Activated naive CD8-positive, alpha-beta T cell (primary cell): Measurements from ENCODE around the gene CLRN3.
A peak's percentile ranks its signal among the peaks of the same experiment; 100 is the strongest.

Source experiments
- H3K27ac Mint-ChIP-seq: one replicate; pipeline ENCODE4 v1.8.0; 2021; ENCODE audit warnings: mixed read lengths
- H3K27me3 Mint-ChIP-seq: one replicate; pipeline ENCODE4 v1.8.0; 2021; ENCODE audit warnings: mixed read lengths
- H3K36me3 Mint-ChIP-seq: one replicate; pipeline ENCODE4 v1.8.0; 2021; ENCODE audit warnings: mixed read lengths
- H3K4me1 Mint-ChIP-seq: one replicate; pipeline ENCODE4 v1.8.0; 2021; ENCODE audit warnings: low read depth, mixed read lengths
- H3K4me3 Mint-ChIP-seq: one replicate; pipeline ENCODE4 v1.8.0; 2021; ENCODE audit warnings: mild to moderate bottlenecking, mixed read lengths
- H3K9me3 Mint-ChIP-seq: one replicate; pipeline ENCODE4 v1.8.0; 2021; ENCODE audit warnings: low read depth, mixed read lengths

CLRN3 gene

GRCh38 chr10:127922675-127923366, 30.1 kb upstream of the CLRN3 start:
- H3K4me1 Mint-ChIP-seq, result no peaks in the 10 kb centered on the region
- H3K27me3 Mint-ChIP-seq, result no peaks in the 10 kb centered on the region
- no peaks in the 10 kb centered on the region for H3K36me3 Mint-ChIP-seq
- H3K9me3 Mint-ChIP-seq, result no peaks in the 10 kb centered on the region
- H3K27ac Mint-ChIP-seq, result no peak overlapping the region
- H3K4me3 Mint-ChIP-seq, result no peak overlapping the region

GRCh38 chr10:127922206-127922605, 29.5 kb upstream of the CLRN3 start:
- Mint-ChIP-seq H3K36me3 (no peaks in the 10 kb centered on the region), H3K4me1 (no peaks in the 10 kb centered on the region), H3K4me3 (no peak overlapping the region), H3K27me3 (no peaks in the 10 kb centered on the region), H3K9me3 (no peaks in the 10 kb centered on the region), H3K27ac (no peak overlapping the region)

- Mint-ChIP-seq H3K36me3 (no peaks in the 10 kb centered on the region), H3K27ac (no peak overlapping the region), H3K9me3 (no peaks in the 10 kb centered on the region), H3K4me3 (no peak overlapping the region), H3K27me3 (no peaks in the 10 kb centered on the region), H3K4me1 (no peaks in the 10 kb centered on the region)
Measured at GRCh38 chr10:127921753-127922145, 29.0 kb upstream of the CLRN3 start.

- Mint-ChIP-seq H3K36me3 (no peaks in the 10 kb centered on the region), H3K4me1 (no peaks in the 10 kb centered on the region), H3K27me3 (no peaks in the 10 kb centered on the region), H3K4me3 (no peak overlapping the region), H3K9me3 (no peaks in the 10 kb centered on the region), H3K27ac (no peak overlapping the region)
Measured at GRCh38 chr10:127921075-127921752, 28.5 kb upstream of the CLRN3 start.

GRCh38 chr10:127920306-127921074, 27.7 kb upstream of the CLRN3 start:
- H3K36me3 Mint-ChIP-seq, result no peaks in the 10 kb centered on the region
- H3K4me3 Mint-ChIP-seq, result no peak overlapping the region
- H3K4me1 Mint-ChIP-seq, result no peaks in the 10 kb centered on the region
- H3K27me3 Mint-ChIP-seq, result no peaks in the 10 kb centered on the region
- no peak overlapping the region for H3K27ac Mint-ChIP-seq
- H3K9me3 Mint-ChIP-seq, result no peaks in the 10 kb centered on the region

GRCh38 chr10:127919418-127920271, 26.9 kb upstream of the CLRN3 start:
- Mint-ChIP-seq H3K27ac (no peak overlapping the region), H3K27me3 (no peaks in the 10 kb centered on the region), H3K36me3 (no peaks in the 10 kb centered on the region), H3K4me3 (no peak overlapping the region), H3K9me3 (no peaks in the 10 kb centered on the region), H3K4me1 (no peaks in the 10 kb centered on the region)

- Mint-ChIP-seq H3K27ac (no peak overlapping the region), H3K27me3 (no peaks in the 10 kb centered on the region), H3K9me3 (no peaks in the 10 kb centered on the region), H3K4me3 (no peak overlapping the region), H3K36me3 (no peaks in the 10 kb centered on the region), H3K4me1 (no peaks in the 10 kb centered on the region)
Measured at GRCh38 chr10:127918572-127918971, 25.8 kb upstream of the CLRN3 start.

- H3K36me3 Mint-ChIP-seq, result no peaks in the 10 kb centered on the region
- H3K27me3 Mint-ChIP-seq, result no peaks in the 10 kb centered on the region
- no peaks in the 10 kb centered on the region for H3K9me3 Mint-ChIP-seq
- H3K4me3 Mint-ChIP-seq, result no peak overlapping the region
- no peak overlapping the region for H3K27ac Mint-ChIP-seq
- no peaks in the 10 kb centered on the region for H3K4me1 Mint-ChIP-seq
Measured at GRCh38 chr10:127916826-127917225, 24.1 kb upstream of the CLRN3 start.

GRCh38 chr10:127915324-127915723, 22.6 kb upstream of the CLRN3 start:
- H3K9me3 Mint-ChIP-seq, result no peaks in the 10 kb centered on the region
- no peaks in the 10 kb centered on the region for H3K4me1 Mint-ChIP-seq
- H3K36me3 Mint-ChIP-seq, result no peaks in the 10 kb centered on the region
- no peak overlapping the region for H3K4me3 Mint-ChIP-seq
- no peak overlapping the region for H3K27ac Mint-ChIP-seq
- no peaks in the 10 kb centered on the region for H3K27me3 Mint-ChIP-seq

- H3K4me3 Mint-ChIP-seq, result no peak overlapping the region
- H3K36me3 Mint-ChIP-seq, result no peaks in the 10 kb centered on the region
- peaks cover 4% of the 10 kb centered on the region for H3K27me3 Mint-ChIP-seq
- no peak overlapping the region for H3K27ac Mint-ChIP-seq
- no peaks in the 10 kb centered on the region for H3K9me3 Mint-ChIP-seq
- H3K4me1 Mint-ChIP-seq, result no peaks in the 10 kb centered on the region
Measured at GRCh38 chr10:127913368-127913759, 20.6 kb upstream of the CLRN3 start.

GRCh38 chr10:127912607-127913367, 20.0 kb upstream of the CLRN3 start:
- Mint-ChIP-seq H3K27me3 (peaks cover 8% of the 10 kb centered on the region), H3K27ac (no peak overlapping the region), H3K36me3 (no peaks in the 10 kb centered on the region), H3K9me3 (no peaks in the 10 kb centered on the region), H3K4me1 (no peaks in the 10 kb centered on the region), H3K4me3 (no peak overlapping the region)

- Mint-ChIP-seq H3K27ac (no peak overlapping the region), H3K27me3 (peaks cover 8% of the 10 kb centered on the region), H3K4me3 (no peak overlapping the region), H3K9me3 (no peaks in the 10 kb centered on the region), H3K36me3 (no peaks in the 10 kb centered on the region), H3K4me1 (no peaks in the 10 kb centered on the region)
Measured at GRCh38 chr10:127911867-127912257, 19.1 kb upstream of the CLRN3 start.

- no peaks in the 10 kb centered on the region for H3K36me3 Mint-ChIP-seq
- no peaks in the 10 kb centered on the region for H3K4me1 Mint-ChIP-seq
- H3K27ac Mint-ChIP-seq, result no peak overlapping the region
- H3K9me3 Mint-ChIP-seq, result no peaks in the 10 kb centered on the region
- peaks cover 8% of the 10 kb centered on the region for H3K27me3 Mint-ChIP-seq
- no peak overlapping the region for H3K4me3 Mint-ChIP-seq
Measured at GRCh38 chr10:127911218-127911866, 18.6 kb upstream of the CLRN3 start.

- Mint-ChIP-seq H3K4me1 (no peaks in the 10 kb centered on the region), H3K27me3 (peaks cover 11% of the 10 kb centered on the region), H3K4me3 (no peak overlapping the region), H3K9me3 (no peaks in the 10 kb centered on the region), H3K27ac (peak overlapping the region; percentile 42), H3K36me3 (no peaks in the 10 kb centered on the region)
Measured at GRCh38 chr10:127910464-127910770, 17.7 kb upstream of the CLRN3 start.
